HuH-7 (cell line): ENCODE results near the gene SPATA20.

ENCODE experiments used
- DNase-seq: peaks from one replicate; pipeline ENCODE4 v3.0.0; 2011; ENCODE audit warnings: low spot score

The SPATA20 gene

DNA sequence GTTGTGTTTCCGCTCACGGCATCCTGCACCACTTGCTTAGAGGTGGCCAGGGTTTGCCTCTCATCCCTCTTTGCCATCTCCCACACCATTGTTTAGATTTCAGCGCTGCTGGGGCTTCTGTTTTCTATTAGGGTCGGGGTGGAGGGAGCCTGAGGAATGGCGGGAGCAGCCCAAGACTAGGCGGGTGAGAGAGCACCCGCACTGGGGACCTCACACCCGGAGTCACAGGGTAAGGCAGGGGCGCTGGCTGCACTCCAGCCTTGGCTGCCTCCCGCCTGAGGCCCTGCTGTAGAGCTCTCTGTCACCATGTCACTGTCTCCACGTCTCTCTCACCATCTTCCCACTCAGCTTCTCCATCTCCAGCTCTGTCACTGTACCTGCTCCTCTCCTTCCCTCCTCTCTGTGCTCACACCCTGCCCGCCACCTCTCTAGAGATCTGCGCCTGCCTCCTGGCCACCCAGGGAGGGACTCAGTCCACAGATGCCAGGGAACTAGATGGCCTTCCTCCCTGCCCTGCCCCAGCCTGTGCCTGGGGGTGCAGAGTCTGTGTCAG lies 54.9 kb downstream of the SPATA20 start:
- DNase-seq, result no peak

DNA sequence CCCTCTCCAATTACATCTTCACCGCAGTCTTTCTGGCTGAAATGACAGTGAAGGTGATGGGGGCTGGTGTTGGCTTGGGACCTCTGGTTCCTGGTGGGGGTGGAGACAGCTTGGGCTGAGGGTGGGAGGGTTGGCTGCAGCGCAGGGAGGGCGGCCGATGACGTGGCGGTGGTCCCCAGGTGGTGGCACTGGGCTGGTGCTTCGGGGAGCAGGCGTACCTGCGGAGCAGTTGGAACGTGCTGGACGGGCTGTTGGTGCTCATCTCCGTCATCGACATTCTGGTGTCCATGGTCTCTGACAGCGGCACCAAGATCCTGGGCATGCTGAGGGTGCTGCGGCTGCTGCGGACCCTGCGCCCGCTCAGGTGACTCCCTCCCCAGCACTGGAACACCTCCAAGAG lies 55.9 kb downstream of the SPATA20 start:
- DNase-seq, result no peak

DNA sequence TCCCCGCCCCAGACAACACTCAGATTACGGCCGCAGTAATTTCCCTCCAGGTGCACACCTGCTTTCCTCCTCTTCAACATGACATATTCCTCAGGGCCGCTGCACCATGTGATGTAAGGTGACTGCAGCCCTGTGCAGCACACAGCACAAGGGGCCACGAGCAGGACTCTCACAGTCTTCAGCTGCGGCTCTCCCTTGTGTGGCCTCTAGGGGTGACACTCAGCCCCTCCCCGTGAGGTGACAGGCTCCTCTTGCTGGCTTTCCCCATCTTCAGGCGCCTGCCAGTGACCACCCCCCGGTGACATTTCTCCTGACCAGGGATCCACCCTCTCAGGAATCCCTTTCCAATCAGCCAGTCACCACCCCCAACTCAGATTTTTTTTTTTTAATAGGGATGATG lies 56.4 kb downstream of the SPATA20 start:
- DNase-seq, result peak; percentile 90

DNA sequence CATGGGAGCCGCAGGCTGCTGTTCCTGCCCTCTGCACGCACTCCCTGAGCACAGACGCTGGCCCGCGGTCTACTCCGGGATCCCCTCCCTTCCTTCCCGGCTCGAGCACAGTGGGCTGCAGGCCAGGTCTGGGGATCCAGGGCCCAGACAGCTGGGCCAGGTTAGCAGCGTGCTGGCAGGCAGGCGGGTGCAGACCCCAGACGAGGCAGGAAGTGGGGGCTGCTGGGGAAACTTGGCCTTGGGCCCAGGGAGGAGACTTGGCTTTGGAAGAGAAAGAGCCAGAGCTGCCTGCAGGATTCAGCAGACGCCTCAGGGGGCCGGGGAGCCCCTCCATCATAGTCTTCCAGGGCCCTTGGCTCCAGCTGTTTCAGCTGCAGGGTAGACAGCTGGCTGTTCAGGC lies 57.5 kb downstream of the SPATA20 start:
- no peak for DNase-seq

DNA sequence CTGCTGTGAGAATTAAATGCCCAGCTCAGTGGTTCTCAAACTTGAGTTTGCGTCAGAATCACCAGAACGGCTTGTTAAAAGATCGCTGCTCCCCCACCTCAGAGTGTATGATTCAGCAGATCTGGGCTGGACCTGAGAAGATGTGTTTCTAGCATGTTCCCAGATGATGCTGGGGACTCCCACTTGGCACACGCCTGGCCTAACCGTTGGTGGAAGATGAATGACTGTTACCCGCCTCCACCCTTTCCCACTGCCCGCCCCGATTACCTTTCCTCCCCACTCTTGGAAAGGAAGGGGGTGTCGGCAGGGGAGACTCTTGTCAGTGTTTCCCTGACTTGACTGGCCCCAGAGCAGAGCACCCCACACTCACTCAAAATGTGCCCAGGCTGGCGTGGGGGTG lies 58.5 kb downstream of the SPATA20 start:
- DNase-seq, result no peak
